ENCODE measurements around the gene PRR11. TPM values are rescaled to one million over a fixed set of nuclear protein-coding genes. Genes with fewer than 3 reads are reported as not detected.

PRR11 gene
- total RNA-seq = 4.2 TPM
- polyA plus RNA-seq (ENCODE audit: insufficient read depth in 1 of 8, insufficient read length in 8 of 8, low replicate concordance in 1 of 8) = 10 to 100 TPM; 10.2 to 20.5 (median 14.6) TPM
- long read RNA-seq, donor 1, partial matches to known transcripts = 0 of 3 reads
- long read RNA-seq, donor 1, other reads (novel, unspliced or antisense) = 0 of 3 reads
- long read RNA-seq, donor 2 = 0 reads
- long read RNA-seq, donor 3 = 0 reads
- long read RNA-seq, donor 4, partial matches to known transcripts = 0 of 3 reads
- long read RNA-seq, donor 4, other reads (novel, unspliced or antisense) = 0 of 3 reads
- long read RNA-seq, donor 5, partial matches to known transcripts = 0 of 4 reads
- long read RNA-seq, donor 5, other reads (novel, unspliced or antisense) = 0 of 4 reads
- long read RNA-seq, donor 6, partial matches to known transcripts = 0 of 1 reads
- long read RNA-seq, donor 6, other reads (novel, unspliced or antisense) = 0 of 1 reads
- long read RNA-seq, donor 7, partial matches to known transcripts = 0 of 1 reads
- long read RNA-seq, donor 7, other reads (novel, unspliced or antisense) = 0 of 1 reads
- long read RNA-seq, donor 8 = 0 reads
- long read RNA-seq, donor 9 = 0 reads
- long read RNA-seq, donor 10, partial matches to known transcripts = 0 of 3 reads
- long read RNA-seq, donor 10, other reads (novel, unspliced or antisense) = 0 of 3 reads
- long read RNA-seq, donor 11 = 0 reads

DNA sequence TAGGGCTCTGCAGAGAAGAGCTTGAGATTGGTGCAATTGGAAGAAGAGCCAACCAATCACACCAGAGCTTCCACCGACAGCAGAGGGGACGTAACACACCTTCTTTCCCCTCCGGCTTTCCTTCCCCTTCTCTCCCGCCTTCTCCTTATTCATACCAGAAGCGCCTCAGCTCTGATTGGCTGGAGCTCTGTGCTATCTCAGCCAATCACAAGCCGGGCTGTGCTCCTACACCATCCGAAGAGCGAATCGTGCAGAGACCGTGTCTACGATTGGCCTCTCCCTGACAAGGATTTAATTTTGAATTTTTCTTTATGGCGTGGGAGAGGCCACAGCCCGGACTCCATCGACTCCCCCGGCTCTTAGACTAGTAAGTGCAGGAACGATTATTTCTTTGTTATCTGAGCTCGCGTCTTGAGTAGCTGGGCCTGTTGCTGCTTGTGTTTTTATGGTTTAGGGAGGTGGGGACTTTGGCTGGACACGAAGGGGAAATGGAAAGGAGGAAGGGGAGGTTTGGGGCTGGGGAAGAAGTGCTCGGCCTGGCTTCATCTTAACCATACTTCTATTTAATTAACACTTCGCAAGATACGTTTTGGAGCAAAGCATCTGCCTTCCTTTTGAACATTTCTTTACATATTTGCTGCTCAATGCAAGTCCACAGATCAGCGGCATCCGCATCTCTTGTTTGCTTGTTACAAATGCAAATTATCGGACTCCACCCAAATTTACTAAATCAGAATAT lies at the start of gene PRR11:
PRR11 (plus strand) TSS at position 308 of the 739 bp plus-strand sequence. CDS start 14,007 bp downstream, outside the sequence.
- no peaks in the 10 kb centered on the region for H3K36me3 ChIP-seq (ENCODE audit: control insufficient read depth, insufficient read depth, low read length)
- H3K27ac ChIP-seq (ENCODE audit: low read length) = peak within 1 kb of the TSS; percentile 97
- WGBS (ENCODE audit: insufficient coverage) = 0% methylated on average over 18 of the region's 25 CpGs
- H3K9me3 ChIP-seq (replicated peaks; ENCODE audit: control insufficient read depth, low read depth, low read length) = no peaks in the 10 kb centered on the region
- peak; percentile 100 for DNase-seq
- H3K27me3 ChIP-seq (ENCODE audit: control insufficient read depth, insufficient read depth, low read length) = no peaks in the 10 kb centered on the region
- peak within 1 kb of the TSS; percentile 82 for H3K4me3 ChIP-seq (ENCODE audit: low read length)
- H3K4me1 ChIP-seq (ENCODE audit: control insufficient read depth, insufficient read depth, low read length) = peaks cover 6% of the 10 kb centered on the region

DNA sequence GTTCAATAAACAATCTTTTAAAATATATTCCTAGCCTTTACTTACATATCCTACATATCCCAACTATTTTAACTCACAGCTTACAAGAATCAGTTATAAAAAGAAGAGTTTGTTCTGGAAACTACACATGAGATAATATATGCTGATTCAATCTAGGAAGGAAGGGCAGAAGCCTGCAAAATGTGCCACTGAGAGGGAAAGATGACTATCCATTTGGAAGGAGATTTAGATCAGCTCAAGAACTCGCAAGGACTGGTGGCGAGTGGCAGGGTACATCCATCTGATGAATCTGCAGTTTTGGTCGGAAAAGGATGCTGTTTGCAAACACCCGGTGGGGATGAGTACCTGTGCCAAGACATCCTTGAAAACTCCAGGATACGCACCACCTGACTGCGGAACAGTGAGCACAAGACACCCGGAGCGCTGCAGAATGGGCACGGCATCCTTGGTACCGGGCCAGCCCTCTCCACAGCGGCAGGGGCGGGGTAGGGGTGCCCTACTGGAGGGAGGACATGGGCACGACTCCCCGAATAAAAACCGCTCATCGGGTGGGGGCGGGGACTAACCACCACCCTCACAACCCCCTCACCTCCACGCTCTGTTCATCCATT lies 49.6 kb upstream of the PRR11 start:
- peak; percentile 63 for DNase-seq
- H3K27me3 ChIP-seq (ENCODE audit: control insufficient read depth, insufficient read depth, low read length) = no peaks in the 10 kb centered on the region
- H3K36me3 ChIP-seq (ENCODE audit: control insufficient read depth, insufficient read depth, low read length) = no peaks in the 10 kb centered on the region
- WGBS (ENCODE audit: insufficient coverage) = under 1% methylated on average over 13 of the region's 18 CpGs
- H3K4me1 ChIP-seq (ENCODE audit: control insufficient read depth, insufficient read depth, low read length) = peaks cover 2% of the 10 kb centered on the region
- H3K9me3 ChIP-seq (replicated peaks; ENCODE audit: control insufficient read depth, low read depth, low read length) = no peaks in the 10 kb centered on the region
- H3K27ac ChIP-seq (ENCODE audit: low read length) = peak overlapping the region; percentile 90
- peak overlapping the region; percentile 86 for H3K4me3 ChIP-seq (ENCODE audit: low read length)

DNA sequence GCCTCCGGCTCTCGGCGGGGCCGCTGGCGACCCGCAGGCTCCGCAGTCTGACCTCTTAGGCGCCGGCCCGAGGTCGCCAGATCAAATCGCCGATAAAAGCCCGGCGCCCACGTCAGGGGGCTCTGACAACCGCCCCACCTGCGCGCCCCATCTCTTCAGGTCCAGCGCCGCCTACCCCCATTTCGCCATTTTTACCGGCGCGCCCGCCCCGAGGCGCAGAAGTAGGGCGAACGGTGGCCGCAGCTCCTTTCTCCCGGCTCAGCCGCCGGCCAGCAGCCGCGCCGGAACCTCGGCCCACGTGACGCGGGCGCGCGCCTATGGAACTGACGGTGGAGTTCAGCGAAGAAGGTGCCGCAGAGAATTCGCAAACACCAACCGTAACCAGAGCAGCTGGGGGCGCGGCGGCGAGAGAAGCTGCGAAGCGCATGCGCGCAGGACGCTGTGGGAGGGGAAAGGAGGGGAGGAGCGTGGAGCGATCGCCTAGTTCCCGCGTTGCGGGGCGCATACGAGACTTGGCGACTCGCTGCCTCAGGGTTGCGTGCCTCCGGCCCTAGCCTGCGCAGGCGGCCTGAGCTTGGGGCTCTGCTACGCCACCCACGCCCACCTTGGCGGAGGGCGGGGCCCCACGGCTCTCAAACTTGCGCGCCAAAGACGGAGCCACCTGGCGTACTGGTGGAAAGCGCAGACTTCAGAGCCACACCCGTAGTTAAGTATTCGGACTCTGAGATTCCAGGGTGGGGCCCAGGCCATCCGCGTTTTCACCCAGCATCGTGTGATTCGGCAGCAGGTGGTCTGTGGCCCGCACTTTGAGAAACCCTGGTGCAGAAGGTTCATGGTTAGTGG lies 48.9 kb upstream of the PRR11 start, which contains the start of gene TRIM37:
TRIM37 (minus strand) TSS at position 418 of the 843 bp plus-strand sequence. CDS start 419 bp downstream, outside the sequence.
- Histone ChIP-seq H3K9me3 (replicated peaks; ENCODE audit: control insufficient read depth, low read depth, low read length) (no peaks in the 10 kb centered on the region), H3K27me3 (ENCODE audit: control insufficient read depth, insufficient read depth, low read length) (no peaks in the 10 kb centered on the region), H3K4me3 (ENCODE audit: low read length) (peak within 1 kb of the TSS; percentile 86), H3K27ac (ENCODE audit: low read length) (peak within 1 kb of the TSS; percentile 90), H3K4me1 (ENCODE audit: control insufficient read depth, insufficient read depth, low read length) (peaks cover 2% of the 10 kb centered on the region), H3K36me3 (ENCODE audit: control insufficient read depth, insufficient read depth, low read length) (no peaks in the 10 kb centered on the region)
- under 1% methylated on average over 89 of the region's 89 CpGs for WGBS (ENCODE audit: insufficient coverage)
- DNase-seq = peak; percentile 99

DNA sequence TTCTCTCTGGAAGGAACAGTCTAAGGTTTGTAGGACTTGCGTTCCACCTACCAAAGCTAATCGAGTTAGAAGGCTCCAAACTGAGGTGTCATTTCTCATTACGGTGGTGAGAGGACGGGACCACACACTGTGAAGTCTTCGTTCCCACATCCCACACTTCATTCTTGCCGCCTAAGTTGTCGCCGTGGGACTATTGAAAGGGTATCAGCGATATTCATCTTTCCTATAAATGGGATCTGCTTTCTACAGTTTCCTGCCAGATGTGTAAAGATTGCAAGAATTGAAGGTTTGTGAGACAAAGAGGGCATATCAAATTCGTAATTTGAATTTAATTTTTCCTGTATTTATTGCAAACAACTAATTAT lies 48.3 kb upstream of the PRR11 start:
- no peak for DNase-seq
- no CpG with 5 or more reads among the region's 10 CpGs for WGBS (ENCODE audit: insufficient coverage)
- no peaks in the 10 kb centered on the region for H3K27me3 ChIP-seq (ENCODE audit: control insufficient read depth, insufficient read depth, low read length)
- H3K4me1 ChIP-seq (ENCODE audit: control insufficient read depth, insufficient read depth, low read length) = peaks cover 2% of the 10 kb centered on the region
- H3K36me3 ChIP-seq (ENCODE audit: control insufficient read depth, insufficient read depth, low read length) = no peaks in the 10 kb centered on the region
- peak overlapping the region; percentile 90 for H3K27ac ChIP-seq (ENCODE audit: low read length)
- peak overlapping the region; percentile 86 for H3K4me3 ChIP-seq (ENCODE audit: low read length)
- H3K9me3 ChIP-seq (replicated peaks; ENCODE audit: control insufficient read depth, low read depth, low read length) = no peaks in the 10 kb centered on the region

DNA sequence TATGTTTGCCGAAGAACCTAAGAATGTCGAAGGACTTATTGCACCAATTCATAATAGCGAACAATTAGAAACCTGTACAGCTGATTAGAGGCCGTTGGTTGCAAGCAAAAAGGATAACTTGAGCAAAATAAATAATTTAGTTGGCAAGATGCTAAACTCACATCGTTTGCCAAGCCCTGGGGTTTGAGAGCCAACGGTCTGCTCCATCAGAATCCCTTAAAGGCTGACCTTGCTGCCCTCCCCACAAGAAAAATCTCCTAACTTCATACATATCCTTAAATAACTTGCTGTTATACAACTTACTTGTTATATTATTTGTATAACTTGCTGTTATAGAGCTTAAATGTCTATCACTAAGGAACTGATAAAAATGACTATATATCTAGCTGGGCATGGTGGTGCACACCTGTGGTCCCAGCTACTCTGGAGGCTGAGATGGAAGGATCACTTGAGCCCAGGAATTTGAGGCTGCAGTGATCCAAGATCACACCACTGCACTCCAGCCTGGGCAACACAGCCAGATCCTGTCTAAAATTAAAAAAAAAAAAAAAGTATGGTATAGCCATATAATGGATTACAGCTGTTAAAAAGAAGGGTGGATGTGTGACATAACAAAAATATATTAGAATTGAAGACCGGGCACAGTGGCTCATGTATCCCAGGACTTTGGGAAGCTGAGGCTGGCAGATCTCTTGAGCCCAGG lies 47.0 kb upstream of the PRR11 start:
- no peak overlapping the region for H3K4me3 ChIP-seq (ENCODE audit: low read length)
- peaks cover 2% of the 10 kb centered on the region for H3K4me1 ChIP-seq (ENCODE audit: control insufficient read depth, insufficient read depth, low read length)
- 93% methylated on average over 5 of the region's 7 CpGs for WGBS (ENCODE audit: insufficient coverage)
- no peak for DNase-seq
- no peak overlapping the region for H3K27ac ChIP-seq (ENCODE audit: low read length)
- peaks cover under 1% of the 10 kb centered on the region for H3K36me3 ChIP-seq (ENCODE audit: control insufficient read depth, insufficient read depth, low read length)
- no peaks in the 10 kb centered on the region for H3K27me3 ChIP-seq (ENCODE audit: control insufficient read depth, insufficient read depth, low read length)
- H3K9me3 ChIP-seq (replicated peaks; ENCODE audit: control insufficient read depth, low read depth, low read length) = no peaks in the 10 kb centered on the region

DNA sequence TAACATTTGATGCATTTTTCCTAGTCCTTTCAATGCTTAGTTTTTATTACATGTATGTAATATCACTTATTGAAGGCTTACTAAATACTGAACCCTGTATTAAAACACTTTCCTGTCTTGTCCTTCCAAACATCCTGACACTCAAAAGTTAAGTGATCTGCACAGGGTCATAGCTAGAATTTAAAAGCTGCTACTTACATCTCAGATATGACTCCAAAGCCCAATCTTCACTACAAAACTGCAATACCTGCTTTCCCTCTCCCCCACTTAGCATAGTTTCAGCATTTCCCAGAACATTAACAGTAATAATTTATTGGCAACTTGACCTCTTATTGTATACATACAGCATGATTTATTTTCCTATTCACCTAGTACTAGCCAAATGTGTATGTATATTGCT lies 44.6 kb upstream of the PRR11 start:
- H3K36me3 ChIP-seq (ENCODE audit: control insufficient read depth, insufficient read depth, low read length) = peaks cover 9% of the 10 kb centered on the region
- DNase-seq = no peak

DNA sequence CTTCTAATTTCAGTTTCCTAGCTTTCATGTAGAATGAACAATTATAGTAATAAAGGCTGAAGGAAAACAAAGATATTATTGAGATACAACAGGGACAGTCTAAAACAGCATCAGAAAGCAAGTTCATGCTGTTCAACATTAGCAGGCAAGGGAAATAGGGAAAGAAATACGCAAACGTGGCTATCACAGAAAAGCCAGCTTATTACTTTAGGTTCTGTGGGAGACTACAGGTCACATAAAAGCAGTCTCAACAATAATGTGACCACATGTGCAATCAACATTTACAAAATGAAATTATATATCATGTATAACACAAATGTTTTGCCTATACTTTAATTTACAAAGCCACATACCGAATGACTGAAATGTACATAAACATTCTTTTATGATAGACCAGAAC lies 44.0 kb upstream of the PRR11 start:
- no peaks in the 10 kb centered on the region for H3K9me3 ChIP-seq (replicated peaks; ENCODE audit: control insufficient read depth, low read depth, low read length)
- H3K36me3 ChIP-seq (ENCODE audit: control insufficient read depth, insufficient read depth, low read length) = peaks cover 9% of the 10 kb centered on the region
- no peak overlapping the region for H3K27ac ChIP-seq (ENCODE audit: low read length)
- no peaks in the 10 kb centered on the region for H3K27me3 ChIP-seq (ENCODE audit: control insufficient read depth, insufficient read depth, low read length)
- H3K4me3 ChIP-seq (ENCODE audit: low read length) = no peak overlapping the region
- no CpG with 5 or more reads among the region's 3 CpGs for WGBS (ENCODE audit: insufficient coverage)
- no peak for DNase-seq
- no peaks in the 10 kb centered on the region for H3K4me1 ChIP-seq (ENCODE audit: control insufficient read depth, insufficient read depth, low read length)

More for the DNA sequence above, 44.6 kb upstream of the PRR11 start:
- Histone ChIP-seq H3K27ac (ENCODE audit: low read length) (no peak overlapping the region), H3K27me3 (ENCODE audit: control insufficient read depth, insufficient read depth, low read length) (no peaks in the 10 kb centered on the region), H3K4me1 (ENCODE audit: control insufficient read depth, insufficient read depth, low read length) (no peaks in the 10 kb centered on the region), H3K9me3 (replicated peaks; ENCODE audit: control insufficient read depth, low read depth, low read length) (no peaks in the 10 kb centered on the region), H3K4me3 (ENCODE audit: low read length) (no peak overlapping the region)

DNA sequence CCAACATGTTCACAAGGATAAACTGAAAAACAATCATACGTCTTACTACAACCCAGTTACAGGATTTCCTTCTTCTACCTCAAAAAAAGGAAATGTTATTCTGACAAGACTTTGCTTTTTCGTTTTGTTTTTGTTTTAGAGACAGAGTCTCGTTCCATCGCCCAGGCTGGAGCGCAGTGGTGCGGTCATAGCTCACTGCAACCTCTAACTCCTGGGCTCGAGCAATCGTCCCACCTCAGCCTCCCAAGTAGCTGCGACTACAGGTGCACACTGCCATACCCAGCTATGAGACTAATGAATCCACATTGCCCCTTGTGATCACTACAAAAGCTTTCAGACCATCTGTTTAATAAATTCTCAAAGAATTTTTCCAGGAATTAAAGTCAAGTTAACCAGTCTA lies 40.1 kb upstream of the PRR11 start:
- Histone ChIP-seq H3K27ac (ENCODE audit: low read length) (no peak overlapping the region), H3K9me3 (replicated peaks; ENCODE audit: control insufficient read depth, low read depth, low read length) (no peaks in the 10 kb centered on the region), H3K36me3 (ENCODE audit: control insufficient read depth, insufficient read depth, low read length) (peaks cover 13% of the 10 kb centered on the region), H3K4me1 (ENCODE audit: control insufficient read depth, insufficient read depth, low read length) (no peaks in the 10 kb centered on the region), H3K27me3 (ENCODE audit: control insufficient read depth, insufficient read depth, low read length) (no peaks in the 10 kb centered on the region), H3K4me3 (ENCODE audit: low read length) (no peak overlapping the region)
- 95% methylated on average over 8 of the region's 9 CpGs for WGBS (ENCODE audit: insufficient coverage)
- no peak for DNase-seq

Measured in muscle of leg (tissue), 16 donors.